Left ventricle myocardium inferior (tissue), 1 donor: ENCODE measurements around the gene COL28A1. TPM values are rescaled to one million over a fixed set of nuclear protein-coding genes. Genes with fewer than 3 reads are reported as not detected.
A peak's percentile ranks its signal among the peaks of the same experiment; 100 is the strongest.

Experiments
- DNase-seq: peaks from one replicate; pipeline ENCODE4 v3.0.0-alpha.2; 2020
- H3K27ac ChIP-seq: fragments of 200-600 bp; replicated peaks from 2 replicates; pipeline ENCODE4 v1.8.0; 2021
- H3K27me3 ChIP-seq: fragments of 200-600 bp; 2 replicates; pipeline ENCODE4 v1.8.0; 2021; ENCODE audit warnings: low read depth
- H3K36me3 ChIP-seq: fragments of 200-600 bp; 2 replicates; pipeline ENCODE4 v1.8.0; 2021
- H3K4me1 ChIP-seq: fragments of 200-600 bp; 2 replicates; pipeline ENCODE4 v1.8.0; 2021
- H3K4me3 ChIP-seq: fragments of 200-600 bp; 2 replicates; pipeline ENCODE4 v1.8.0; 2021; ENCODE audit warnings: mild to moderate bottlenecking, moderate library complexity
- H3K9me3 ChIP-seq: fragments of 200-600 bp; replicated peaks from 2 replicates; pipeline ENCODE4 v1.8.0; 2021
- intact Hi-C: fragments of 100-400 bp; cut with micrococcal nuclease; formaldehyde crosslinking; loops from one replicate; pipeline ENCODE4 v1.11.0; 2022
- total RNA-seq: library from RNA; stranded (reverse); fragmentation: NEBNext Ultra II Directional; extraction: Animal tissue kit (Norgen Biotek cat#: 25700); gene quantifications from one replicate; pipeline ENCODE4 v1.2.1, GENCODE V29; 2021
- TF ChIP-seq, protein P1 (sequence below): fragments of 200-600 bp; IDR thresholded peaks from 2 replicates; pipeline ENCODE4 v1.8.0; 2021; ENCODE audit warnings: antibody characterized with exemption, mild to moderate bottlenecking, borderline replicate concordance
- donor health status: DM: no; HTN: yes; CAD: no; lungs with severe emphysema.

Gene COL28A1
- total RNA-seq, 1 donor from 2014 or later: 1.9 TPM

- TF ChIP-seq, protein P1, sequence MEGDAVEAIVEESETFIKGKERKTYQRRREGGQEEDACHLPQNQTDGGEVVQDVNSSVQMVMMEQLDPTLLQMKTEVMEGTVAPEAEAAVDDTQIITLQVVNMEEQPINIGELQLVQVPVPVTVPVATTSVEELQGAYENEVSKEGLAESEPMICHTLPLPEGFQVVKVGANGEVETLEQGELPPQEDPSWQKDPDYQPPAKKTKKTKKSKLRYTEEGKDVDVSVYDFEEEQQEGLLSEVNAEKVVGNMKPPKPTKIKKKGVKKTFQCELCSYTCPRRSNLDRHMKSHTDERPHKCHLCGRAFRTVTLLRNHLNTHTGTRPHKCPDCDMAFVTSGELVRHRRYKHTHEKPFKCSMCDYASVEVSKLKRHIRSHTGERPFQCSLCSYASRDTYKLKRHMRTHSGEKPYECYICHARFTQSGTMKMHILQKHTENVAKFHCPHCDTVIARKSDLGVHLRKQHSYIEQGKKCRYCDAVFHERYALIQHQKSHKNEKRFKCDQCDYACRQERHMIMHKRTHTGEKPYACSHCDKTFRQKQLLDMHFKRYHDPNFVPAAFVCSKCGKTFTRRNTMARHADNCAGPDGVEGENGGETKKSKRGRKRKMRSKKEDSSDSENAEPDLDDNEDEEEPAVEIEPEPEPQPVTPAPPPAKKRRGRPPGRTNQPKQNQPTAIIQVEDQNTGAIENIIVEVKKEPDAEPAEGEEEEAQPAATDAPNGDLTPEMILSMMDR: no peak
- H3K4me1 ChIP-seq: no peaks in the 10 kb centered on the region
- intact Hi-C loops: no loop called here
- H3K36me3 ChIP-seq: no peaks in the 10 kb centered on the region
- no peaks in the 10 kb centered on the region for H3K9me3 ChIP-seq
- no peak for DNase-seq
- no peaks in the 10 kb centered on the region for H3K27me3 ChIP-seq
- H3K27ac ChIP-seq: no peak overlapping the region
- no peak overlapping the region for H3K4me3 ChIP-seq
Measured at GRCh38 chr7:7527047-7527446, 8.6 kb downstream of the COL28A1 start.

DNA sequence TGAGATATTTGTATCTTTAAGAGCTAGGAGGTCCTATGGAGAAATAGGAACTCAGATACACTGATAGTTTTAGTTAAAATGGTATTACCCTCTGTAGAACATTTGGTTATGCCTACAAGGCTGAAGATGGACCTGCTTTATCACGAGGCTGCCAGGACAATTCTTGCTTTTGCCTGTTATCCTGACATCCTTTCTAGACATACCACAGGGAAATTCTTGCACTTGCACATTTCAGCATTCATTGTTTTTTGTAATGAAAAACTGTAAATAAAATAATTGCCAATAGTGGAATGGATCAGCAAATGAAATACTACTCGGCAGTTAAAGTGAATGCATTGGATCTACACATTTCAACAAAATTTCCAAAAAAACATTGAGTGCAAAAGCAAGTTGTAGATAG lies 9.7 kb downstream of the COL28A1 start:
- H3K36me3 ChIP-seq: no peaks in the 10 kb centered on the region
- intact Hi-C loops: no loop called here
- DNase-seq: no peak
- TF ChIP-seq, protein P1: no peak
- H3K4me3 ChIP-seq: no peak overlapping the region
- H3K9me3 ChIP-seq: no peaks in the 10 kb centered on the region
- no peak overlapping the region for H3K27ac ChIP-seq
- no peaks in the 10 kb centered on the region for H3K4me1 ChIP-seq
- no peaks in the 10 kb centered on the region for H3K27me3 ChIP-seq

DNA sequence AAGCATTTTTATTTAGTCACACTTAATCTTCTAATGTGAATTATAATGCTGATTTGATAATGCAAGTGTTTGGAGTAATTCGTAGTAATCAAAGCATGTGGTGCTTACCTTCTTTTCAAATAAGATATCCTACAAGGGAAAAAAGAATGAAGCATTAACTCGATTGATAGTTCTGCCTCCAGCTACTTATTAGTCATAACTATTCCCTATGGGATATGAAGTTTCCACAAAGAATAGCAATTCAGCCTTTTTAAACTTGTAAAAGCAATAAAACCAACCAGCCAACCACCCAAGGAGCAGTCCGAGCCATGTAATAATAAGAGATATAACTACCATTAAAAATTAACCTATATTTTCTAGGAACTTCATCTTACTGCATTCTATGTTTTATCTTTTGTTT lies 11.6 kb downstream of the COL28A1 start:
- no peak for DNase-seq
- intact Hi-C loops: no loop called here
- H3K36me3 ChIP-seq: no peaks in the 10 kb centered on the region
- H3K4me3 ChIP-seq: no peak overlapping the region
- H3K4me1 ChIP-seq: no peaks in the 10 kb centered on the region
- H3K27ac ChIP-seq: no peak overlapping the region
- H3K9me3 ChIP-seq: no peaks in the 10 kb centered on the region
- no peaks in the 10 kb centered on the region for H3K27me3 ChIP-seq
- TF ChIP-seq, protein P1: no peak

- H3K27ac ChIP-seq: no peak overlapping the region
- H3K4me3 ChIP-seq: no peak overlapping the region
- no peaks in the 10 kb centered on the region for H3K27me3 ChIP-seq
- no peaks in the 10 kb centered on the region for H3K36me3 ChIP-seq
- TF ChIP-seq, protein P1: no peak
- H3K4me1 ChIP-seq: no peaks in the 10 kb centered on the region
- intact Hi-C loops: no loop called here
- DNase-seq: no peak
- H3K9me3 ChIP-seq: no peaks in the 10 kb centered on the region
Measured at GRCh38 chr7:7522421-7522820, 13.3 kb downstream of the COL28A1 start.

DNA sequence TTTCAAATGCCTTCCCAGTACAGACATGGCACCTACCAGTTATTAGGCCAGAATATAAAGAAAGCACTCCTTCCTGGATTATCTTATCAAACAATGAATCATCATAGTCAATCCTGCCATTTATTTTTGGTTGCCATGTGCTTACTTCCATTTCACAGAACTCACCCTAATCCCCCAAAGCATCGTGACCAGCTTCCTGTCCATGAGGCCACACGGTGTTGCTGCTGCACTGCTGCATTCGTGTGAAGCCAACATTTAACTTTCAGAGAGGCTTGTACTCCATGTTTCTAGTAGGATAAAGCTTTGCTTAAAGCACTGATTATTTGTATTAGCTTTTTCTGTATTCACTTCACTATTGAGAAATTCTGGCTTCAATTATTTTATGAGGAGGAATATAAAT lies 14.4 kb downstream of the COL28A1 start:
- DNase-seq: no peak
- Histone ChIP-seq H3K9me3 (no peaks in the 10 kb centered on the region), H3K27ac (no peak overlapping the region), H3K36me3 (no peaks in the 10 kb centered on the region), H3K4me3 (no peak overlapping the region), H3K27me3 (no peaks in the 10 kb centered on the region), H3K4me1 (no peaks in the 10 kb centered on the region)
- intact Hi-C loops: no loop called here
- TF ChIP-seq, protein P1: no peak

DNA sequence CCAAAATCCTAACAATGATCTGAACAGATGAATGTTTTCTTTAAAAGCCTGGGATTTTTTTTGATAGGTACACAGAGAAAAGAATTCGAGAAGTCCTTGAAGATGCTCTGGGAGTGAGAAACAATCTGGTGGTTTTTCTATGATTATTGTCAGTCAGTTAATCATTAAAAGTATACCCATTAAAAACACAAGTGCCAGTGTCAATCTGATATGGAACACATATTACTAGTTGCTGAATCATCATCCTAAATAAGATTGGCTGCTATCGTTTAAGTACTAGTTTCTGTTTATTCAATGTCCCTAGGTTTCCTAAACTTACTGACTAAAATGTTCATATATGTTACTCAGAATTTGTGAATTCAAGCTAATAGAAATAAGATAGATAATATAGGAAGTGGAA lies 16.1 kb downstream of the COL28A1 start:
- Histone ChIP-seq H3K27me3 (no peaks in the 10 kb centered on the region), H3K4me1 (no peaks in the 10 kb centered on the region), H3K36me3 (no peaks in the 10 kb centered on the region), H3K9me3 (no peaks in the 10 kb centered on the region), H3K4me3 (no peak overlapping the region), H3K27ac (peak overlapping the region; percentile 31)
- intact Hi-C loops: no loop called here
- DNase-seq: no peak
- TF ChIP-seq, protein P1: no peak
